Endodermal cell (in vitro differentiated cells): ENCODE measurements around the gene DCC. TPM values are rescaled to one million over a fixed set of nuclear protein-coding genes. Genes with fewer than 3 reads are reported as not detected.

ENCODE experiments used
- DNase-seq: peaks from one replicate; pipeline ENCODE4 v3.0.0-alpha.2; 2017
- H3K27ac ChIP-seq: 2 replicates; pipeline ENCODE4 v1.5.1; 2013; ENCODE audit warnings: mild to moderate bottlenecking, low read depth, low read length, moderate library complexity
- H3K27me3 ChIP-seq: 2 replicates; pipeline ENCODE4 v1.6.1; 2013; ENCODE audit warnings: mild to moderate bottlenecking, low read length, moderate library complexity; ENCODE audit not compliant: insufficient read depth, control insufficient read depth, poor library complexity, severe bottlenecking
- H3K36me3 ChIP-seq: 2 replicates; pipeline ENCODE4 v1.7.0; 2013; ENCODE audit warnings: mild to moderate bottlenecking, low read length, moderate library complexity; ENCODE audit not compliant: control insufficient read depth, insufficient read depth
- H3K4me1 ChIP-seq: one replicate; pipeline ENCODE4 v1.7.0; 2013; ENCODE audit warnings: low read length; ENCODE audit not compliant: control insufficient read depth, insufficient read depth
- H3K4me3 ChIP-seq: 2 replicates; pipeline ENCODE4 v1.5.1; 2013; ENCODE audit warnings: mild to moderate bottlenecking, low read length, moderate library complexity
- H3K9ac ChIP-seq: 2 replicates; pipeline ENCODE4 v1.6.1; 2013; ENCODE audit warnings: mild to moderate bottlenecking, low read length, moderate library complexity; ENCODE audit not compliant: poor library complexity, severe bottlenecking; ENCODE audit errors: extremely low read depth
- H3K9me3 ChIP-seq: 2 replicates; pipeline ENCODE4 v1.6.1; 2013; ENCODE audit warnings: mild to moderate bottlenecking, low read length, moderate library complexity; ENCODE audit not compliant: control insufficient read depth
- H3K27ac Mint-ChIP-seq: 2 replicates; pipeline ENCODE4 v1.8.0; 2020; ENCODE audit warnings: mixed read lengths
- H3K27me3 Mint-ChIP-seq: 2 replicates; pipeline ENCODE4 v1.8.0; 2021; ENCODE audit warnings: mild to moderate bottlenecking, mixed read lengths; ENCODE audit not compliant: insufficient read depth
- H3K36me3 Mint-ChIP-seq: 2 replicates; pipeline ENCODE4 v1.8.0; 2020; ENCODE audit warnings: low read depth, mixed read lengths
- H3K4me1 Mint-ChIP-seq: 2 replicates; pipeline ENCODE4 v1.8.0; 2020; ENCODE audit warnings: mixed read lengths
- H3K4me3 Mint-ChIP-seq: 2 replicates; pipeline ENCODE4 v1.8.0; 2020; ENCODE audit warnings: mild to moderate bottlenecking, moderate library complexity, mixed read lengths
- H3K9me3 Mint-ChIP-seq: 2 replicates; pipeline ENCODE4 v1.8.0; 2020; ENCODE audit warnings: mild to moderate bottlenecking, mixed read lengths
- CTCF ChIP-seq: fragments of 200-600 bp; sonication (generic); conservative IDR thresholded peaks from 2 replicates; pipeline ENCODE4 v1.5.0; 2021; ENCODE audit warnings: antibody characterized with exemption, mild to moderate bottlenecking
- WGBS, 2 experiments: methylation state at CpG; one replicate each; pipeline versions ENCODE4 v1.1.5 to v1.1.7; 2013; ENCODE audit warnings: missing lambda C conversion rate in 2 of 2, mixed read lengths in 1 of 2; ENCODE audit not compliant: insufficient coverage in 1 of 2, insufficient read length in 1 of 2; 5-methylcytosine and 5-hydroxymethylcytosine counted together
- total RNA-seq, 2 donors: library from RNA; stranded (reverse); fragmentation: NEBNext Ultra II Directional in 1 of 2; extraction: Animal tissue kit (Norgen Biotek cat#: 25700) in 1 of 2; gene quantifications; 2 replicates in 1 of 2; 3 replicates in 1 of 2; pipeline ENCODE4 v1.2.1, GENCODE V29; 2021

Gene DCC
- total RNA-seq, 2 donors from 2014 or later, result 0.77 to 0.97 TPM

DNA sequence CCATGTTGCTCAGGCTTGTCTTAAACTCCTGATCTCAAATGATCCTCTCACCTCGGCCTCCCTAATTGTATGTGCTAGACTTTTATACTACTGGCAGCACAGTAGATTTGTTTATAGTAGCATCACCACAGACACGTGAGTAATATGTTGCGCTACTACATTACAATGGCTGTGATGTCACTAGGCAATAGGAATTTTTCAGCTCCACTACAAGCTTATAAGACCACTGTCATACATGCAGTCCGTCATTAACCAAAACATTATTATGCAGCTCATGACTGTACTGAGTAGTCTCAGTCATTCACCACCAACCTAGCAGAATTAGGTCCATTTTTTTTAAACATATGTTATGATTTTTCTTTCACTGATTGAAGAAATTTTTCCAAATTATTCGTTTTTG lies 398.9 kb downstream of the DCC start:
- H3K27ac Mint-ChIP-seq, result no peak overlapping the region
- Histone ChIP-seq H3K4me3 (no peak overlapping the region), H3K9me3 (no peaks in the 10 kb centered on the region), H3K4me1 (no peaks in the 10 kb centered on the region), H3K27me3 (no peaks in the 10 kb centered on the region), H3K9ac (no peak overlapping the region), H3K27ac (no peak overlapping the region), H3K36me3 (no peaks in the 10 kb centered on the region)
- H3K4me1 Mint-ChIP-seq, result no peaks in the 10 kb centered on the region
- no peak for TF ChIP-seq CTCF
- H3K36me3 Mint-ChIP-seq, result no peaks in the 10 kb centered on the region
- H3K9me3 Mint-ChIP-seq, result no peaks in the 10 kb centered on the region
- H3K27me3 Mint-ChIP-seq, result no peaks in the 10 kb centered on the region
- no peak for DNase-seq
- H3K4me3 Mint-ChIP-seq, result no peak overlapping the region
- WGBS, 2 experiments, result 93 to 100% methylated on average over 3 to 5 of the region's 5 CpGs

DNA sequence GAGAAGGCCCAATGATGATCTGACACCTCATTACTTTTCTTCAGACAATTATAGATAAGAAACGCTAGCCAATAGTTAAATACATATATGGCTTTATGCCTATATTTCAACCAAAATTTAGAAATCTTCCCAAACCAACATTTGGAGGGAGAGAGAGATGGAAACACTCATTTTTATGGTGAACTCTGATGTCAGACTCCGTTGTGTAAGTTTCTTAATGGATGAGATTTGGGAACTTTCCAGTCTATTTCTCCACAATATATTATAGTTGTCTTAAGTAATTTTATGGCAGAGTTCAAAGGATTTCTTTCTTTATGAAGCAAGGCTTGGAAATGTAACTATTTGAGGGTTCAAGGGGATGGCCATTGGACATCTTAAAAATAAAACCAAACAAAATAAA lies 407.0 kb downstream of the DCC start:
- no peaks in the 10 kb centered on the region for H3K36me3 Mint-ChIP-seq
- H3K27ac Mint-ChIP-seq, result no peak overlapping the region
- H3K9me3 Mint-ChIP-seq, result no peaks in the 10 kb centered on the region
- H3K4me3 Mint-ChIP-seq, result no peak overlapping the region
- H3K27me3 Mint-ChIP-seq, result no peaks in the 10 kb centered on the region
- Histone ChIP-seq H3K27ac (no peak overlapping the region), H3K4me1 (no peaks in the 10 kb centered on the region), H3K36me3 (no peaks in the 10 kb centered on the region), H3K9ac (no peak overlapping the region), H3K4me3 (no peak overlapping the region), H3K27me3 (no peaks in the 10 kb centered on the region), H3K9me3 (no peaks in the 10 kb centered on the region)
- WGBS, 2 experiments, result no CpG with 5 or more reads among the region's 2 CpGs
- TF ChIP-seq CTCF, result no peak
- no peaks in the 10 kb centered on the region for H3K4me1 Mint-ChIP-seq
- no peak for DNase-seq

DNA sequence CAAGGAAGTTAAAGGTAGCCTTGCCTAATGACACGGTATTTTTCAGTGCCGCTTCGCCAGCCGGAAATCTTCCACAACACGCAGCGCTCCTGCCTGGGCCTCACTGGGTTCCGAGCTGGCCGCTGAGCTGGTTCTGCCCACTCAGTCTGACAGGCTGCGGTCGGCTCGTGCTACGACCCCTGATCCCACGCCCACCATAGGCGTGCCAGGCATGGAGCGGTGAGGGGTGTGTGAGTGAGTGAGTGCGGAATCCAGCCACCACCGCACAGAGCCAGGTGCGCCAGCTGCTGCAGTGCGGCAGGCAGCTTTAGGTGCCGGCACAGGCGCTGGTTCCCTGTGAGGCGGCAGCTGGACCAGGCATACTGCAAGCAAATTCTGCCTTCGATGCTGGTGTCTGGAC lies 407.9 kb downstream of the DCC start:
- no peak overlapping the region for H3K4me3 ChIP-seq
- no peak for DNase-seq
- H3K27ac Mint-ChIP-seq, result no peak overlapping the region
- no peaks in the 10 kb centered on the region for H3K27me3 Mint-ChIP-seq
- no peaks in the 10 kb centered on the region for H3K9me3 ChIP-seq
- no peaks in the 10 kb centered on the region for H3K36me3 ChIP-seq
- TF ChIP-seq CTCF, result no peak
- no peak overlapping the region for H3K27ac ChIP-seq
- no peaks in the 10 kb centered on the region for H3K36me3 Mint-ChIP-seq
- H3K27me3 ChIP-seq, result no peaks in the 10 kb centered on the region
- no peaks in the 10 kb centered on the region for H3K9me3 Mint-ChIP-seq
- no peaks in the 10 kb centered on the region for H3K4me1 Mint-ChIP-seq
- WGBS, 2 experiments, result 96% methylated on average over 17 to 23 of the region's 23 CpGs
- no peak overlapping the region for H3K4me3 Mint-ChIP-seq
- no peak overlapping the region for H3K9ac ChIP-seq
- no peaks in the 10 kb centered on the region for H3K4me1 ChIP-seq
